ENCODE results near the gene KCNK15.

GRCh38 chr20:44784688-44785087 lies 39.0 kb downstream of the KCNK15 start:
- TF ChIP-seq CTCF (conservative IDR thresholded peaks at IDR 0.05; ENCODE audit: low read length): no peak
- no peak for TF ChIP-seq EZH2phosphoT487 (IDR thresholded peaks at IDR 0.05; ENCODE audit: borderline replicate concordance)
